GM21515 (cell line): ENCODE data around the gene CALML5.

ENCODE experiments used
- ATAC-seq: cut with Tn5 transposase; IDR thresholded peaks from one replicate; pipeline ENCODE4 v1.9.1; 2021; ENCODE audit not compliant: unreplicated experiment

CALML5 gene

DNA sequence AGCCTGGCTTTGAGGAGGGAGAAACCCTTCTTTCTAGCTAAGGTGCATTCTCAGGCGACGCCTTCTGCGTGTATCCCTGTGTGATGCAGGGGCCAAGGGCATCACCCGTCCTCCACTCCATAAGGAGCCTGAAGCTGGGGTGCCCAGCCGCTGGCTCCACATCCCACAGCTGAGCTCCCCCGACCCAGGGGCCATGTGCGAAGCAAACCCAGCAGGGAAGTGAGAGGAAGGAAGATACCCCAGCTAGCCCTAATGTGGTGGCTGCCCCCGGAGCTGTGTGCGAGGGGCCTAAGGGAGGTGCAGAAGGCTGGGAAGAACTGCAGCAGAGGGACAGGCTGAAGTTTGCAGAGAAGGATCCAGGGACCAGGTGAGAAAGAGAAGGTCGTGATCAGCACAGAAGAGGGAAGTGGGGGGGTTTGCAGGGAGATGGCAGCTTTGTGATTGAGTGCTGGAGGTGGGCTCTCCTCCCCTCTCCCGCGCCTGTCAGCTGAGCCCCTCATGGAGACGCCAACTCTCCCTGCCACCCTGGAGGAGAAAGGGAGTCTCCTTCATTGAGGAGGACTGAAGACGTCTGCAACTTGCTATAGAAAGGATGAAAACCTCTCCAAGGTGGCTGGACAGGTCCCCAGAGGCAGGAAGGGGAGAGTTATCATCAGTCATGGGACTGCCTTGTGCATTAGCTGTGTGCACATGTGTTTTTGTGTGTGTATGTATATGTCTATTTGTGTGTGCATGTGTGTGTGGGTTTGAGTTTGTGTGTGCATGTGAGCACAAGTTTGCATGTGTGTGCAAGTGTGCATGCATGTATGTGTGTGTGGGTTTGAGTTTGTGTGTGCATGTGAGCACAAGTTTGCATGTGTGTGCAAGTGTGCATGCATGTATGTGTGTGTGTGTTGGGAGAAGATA, 3.5 kb upstream of the CALML5 start:
- ATAC-seq = no peak

DNA sequence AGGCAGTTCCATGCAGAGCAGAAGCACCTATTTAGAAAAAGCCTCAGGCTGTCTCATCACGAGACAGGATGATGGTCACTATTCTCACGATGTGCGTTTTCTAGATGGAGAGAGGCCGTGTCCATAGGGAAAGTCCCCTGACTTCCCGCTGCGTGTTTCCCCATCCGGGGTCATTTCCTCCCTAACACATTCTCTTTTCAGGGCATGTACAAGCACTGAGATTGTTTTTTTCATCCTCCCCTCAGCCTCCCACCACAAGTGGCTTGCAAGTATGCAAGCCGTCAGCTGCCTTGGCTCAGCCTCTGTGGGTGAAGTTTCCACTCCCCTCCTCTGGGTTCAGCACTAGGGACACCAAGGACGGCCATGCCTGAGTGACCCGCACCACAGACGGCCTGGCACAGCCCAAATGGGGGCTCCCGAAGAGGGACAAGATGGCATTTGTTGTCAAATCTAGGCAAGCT, 2.7 kb upstream of the CALML5 start:
- ATAC-seq = no peak

DNA sequence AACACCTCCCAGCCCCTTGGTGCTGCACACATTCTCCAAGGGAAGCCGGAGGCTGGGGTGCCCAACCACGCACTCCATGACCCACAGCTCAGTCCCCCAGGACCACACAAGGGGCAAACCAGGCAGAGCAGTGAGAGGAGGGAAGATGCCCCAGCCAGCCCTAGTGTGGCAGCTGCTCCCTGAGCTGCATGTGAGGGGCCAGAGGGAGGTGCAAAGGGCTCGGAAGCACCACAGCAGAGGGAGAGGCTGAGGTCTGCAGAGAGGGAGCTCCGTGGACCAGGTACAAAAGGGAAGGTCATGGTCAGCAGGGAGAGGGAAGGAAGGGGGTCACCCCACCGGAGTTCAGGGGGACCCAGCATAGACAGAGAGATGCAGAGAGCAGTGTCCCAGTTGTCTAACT, 1.5 kb upstream of the CALML5 start:
- ATAC-seq = no peak

DNA sequence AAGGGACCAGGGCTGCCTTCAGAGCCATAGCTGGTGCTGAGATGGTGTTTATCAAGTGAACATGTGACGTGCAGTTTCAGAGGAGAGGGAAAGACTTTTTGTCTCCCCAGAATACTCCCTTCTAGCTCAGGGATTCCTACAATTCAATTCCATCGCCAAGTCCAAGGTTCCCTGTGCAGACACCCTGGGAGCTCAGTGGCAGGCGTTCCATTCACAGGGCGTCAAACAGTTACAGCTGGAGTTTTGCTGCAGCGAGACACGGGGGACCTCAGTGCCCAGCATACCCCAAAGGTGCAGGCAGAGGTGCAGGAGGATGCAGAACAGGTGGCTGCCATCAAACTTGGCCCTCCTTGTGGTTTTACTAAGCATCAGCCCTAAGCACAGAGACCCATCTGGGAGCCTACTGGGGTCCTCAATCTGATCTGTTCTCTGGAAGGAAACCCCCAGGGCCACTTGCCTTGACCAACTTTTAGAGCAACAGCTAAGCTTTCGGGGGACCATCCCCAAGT, 846 bp upstream of the CALML5 start:
- ATAC-seq = no peak

DNA sequence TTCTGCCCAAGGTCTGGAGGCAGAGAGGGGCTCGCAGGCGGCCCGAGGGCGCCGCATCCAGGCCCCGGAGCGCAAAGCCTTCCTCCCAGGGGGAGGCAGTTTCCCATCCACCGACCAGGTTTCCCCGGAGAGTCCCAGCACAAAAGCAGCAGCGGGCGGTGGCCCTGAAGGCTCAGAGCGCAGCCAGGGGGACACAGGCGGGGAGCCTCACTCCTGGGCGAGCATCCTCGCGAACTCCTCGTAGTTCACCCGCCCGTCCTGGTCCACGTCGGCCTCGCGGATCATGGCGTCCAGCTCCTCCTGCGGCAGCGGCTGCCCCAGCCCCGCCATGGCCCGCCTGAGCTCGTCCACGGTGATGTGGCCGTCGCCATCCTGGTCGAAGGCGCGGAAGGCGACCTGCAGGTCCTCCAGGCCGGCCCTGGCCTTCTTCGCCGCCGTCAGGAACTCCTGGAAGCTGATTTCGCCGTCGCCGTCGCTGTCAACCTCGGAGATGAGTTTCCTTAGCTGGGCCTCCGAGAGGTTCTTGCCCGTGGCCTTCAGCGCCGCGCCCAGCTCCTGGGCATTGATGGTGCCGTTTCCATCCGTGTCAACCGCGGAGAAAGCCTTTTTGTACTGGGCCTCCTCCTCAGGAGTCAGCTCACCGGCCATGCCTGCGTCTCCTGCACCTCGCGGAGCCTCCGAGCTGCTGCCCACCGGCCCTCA, 428 bp downstream of the CALML5 start:
- ATAC-seq = no peak

DNA sequence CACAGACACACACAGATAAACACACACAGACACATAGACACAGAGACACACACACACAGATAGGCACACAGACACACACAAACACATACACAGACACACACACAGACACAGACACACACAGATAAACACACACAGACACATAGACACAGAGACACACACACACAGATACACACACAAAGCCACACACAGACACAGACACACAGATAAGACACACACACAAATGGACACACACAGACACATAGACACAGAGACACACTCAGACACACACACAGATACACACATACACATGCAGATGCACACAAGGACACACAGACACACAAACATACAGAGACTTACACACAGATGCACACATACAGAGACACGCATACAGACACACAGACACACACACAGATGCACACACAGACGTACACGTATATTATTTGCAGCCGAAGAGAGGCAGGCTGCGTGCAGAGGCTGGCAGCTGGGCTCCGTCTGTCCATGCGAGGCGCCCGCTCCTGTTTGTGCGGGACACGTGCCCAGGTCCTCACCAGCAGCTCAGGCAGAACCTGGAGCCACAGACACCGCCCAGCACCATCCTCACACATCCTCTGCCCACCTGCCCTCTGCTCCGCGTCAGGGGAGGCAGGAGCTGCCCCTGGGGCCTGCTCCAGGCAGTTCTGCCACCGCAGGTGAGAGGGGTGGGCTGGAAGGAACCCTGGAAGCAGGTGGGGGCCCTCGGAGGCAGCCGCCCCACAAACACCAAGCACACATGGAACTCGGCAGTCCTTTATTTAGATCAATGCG, 1.2 kb downstream of the CALML5 start:
- ATAC-seq = no peak

DNA sequence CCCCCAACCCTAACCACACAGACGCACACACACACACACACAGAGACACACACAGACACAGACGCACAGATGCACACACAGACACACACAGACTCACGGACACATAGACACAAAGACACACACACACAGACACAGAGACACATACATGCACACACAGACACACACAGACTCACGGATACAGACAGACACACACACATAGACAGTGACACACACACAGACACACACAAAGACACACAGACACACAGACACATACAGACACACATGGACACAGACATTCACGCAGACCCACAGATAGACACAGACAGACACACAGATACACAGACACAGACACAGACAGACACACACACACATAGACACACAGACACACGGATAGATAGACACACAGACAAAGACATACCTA, 2.1 kb downstream of the CALML5 start:
- ATAC-seq = no peak

DNA sequence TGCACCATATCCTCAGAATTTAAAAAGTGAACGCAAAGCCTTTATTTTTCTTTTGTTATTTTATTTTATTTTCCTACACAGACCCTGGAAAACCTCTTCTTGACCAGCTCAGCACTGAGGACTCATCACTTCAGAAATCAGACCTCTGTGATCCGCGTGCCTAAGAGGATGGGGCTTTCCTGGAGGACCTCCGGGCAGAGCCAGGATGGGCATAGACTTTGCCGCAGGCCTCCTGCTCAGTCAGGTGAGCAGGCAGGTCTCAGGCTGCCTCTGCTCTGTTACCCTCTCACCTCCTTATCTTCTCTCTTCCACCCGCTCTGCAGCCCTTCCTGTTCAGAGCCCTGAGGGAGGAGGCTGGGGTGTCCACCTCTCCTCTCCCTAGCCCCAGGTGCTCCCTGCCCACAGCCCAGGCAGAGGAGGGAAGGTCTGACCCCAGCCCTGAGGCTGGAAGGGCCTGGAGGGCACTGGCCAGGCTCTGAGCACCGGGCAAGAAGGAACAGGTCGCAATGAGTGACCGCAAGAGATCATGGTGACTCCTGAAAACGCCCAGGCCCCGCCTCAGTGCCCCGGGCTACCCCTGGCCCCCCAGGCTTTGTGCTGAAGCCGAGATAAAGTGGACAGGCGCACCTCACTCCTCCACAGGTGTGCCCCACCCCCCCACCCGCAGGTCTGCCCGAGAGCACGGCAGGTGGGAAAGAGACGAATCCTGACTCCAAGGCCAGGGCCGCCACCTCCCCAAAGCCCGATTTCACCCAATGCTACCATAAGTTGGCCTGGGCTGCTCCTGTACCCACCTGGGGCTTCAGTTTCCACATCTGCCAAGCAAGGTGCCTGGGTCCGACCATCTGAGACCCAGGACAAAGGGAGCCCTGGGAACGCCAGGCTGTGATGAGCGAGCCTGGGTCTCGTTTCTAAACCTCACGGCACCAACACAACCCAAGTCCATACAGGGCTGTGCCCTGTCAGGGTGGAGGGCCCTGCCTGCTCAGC, 2.8 kb downstream of the CALML5 start:
- no peak for ATAC-seq

DNA sequence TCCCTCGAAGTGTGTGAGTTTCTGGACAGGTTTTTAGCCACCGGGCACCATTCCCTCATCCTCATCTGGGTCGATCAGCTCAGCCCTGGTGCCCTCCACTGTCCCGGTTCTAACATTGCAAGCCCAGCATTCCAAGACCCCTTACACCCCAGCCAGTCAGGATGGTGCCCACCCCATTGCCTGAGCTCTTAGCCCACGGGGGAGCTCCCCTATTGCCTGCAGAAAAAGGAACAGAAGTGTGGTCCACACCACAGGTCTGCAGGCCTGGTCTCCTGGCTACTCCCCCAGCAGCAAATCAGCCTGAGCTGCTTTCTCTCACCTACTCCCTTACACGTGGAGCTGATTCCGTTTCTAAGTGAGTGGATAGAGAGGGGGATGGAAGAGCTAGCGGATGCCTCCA, 4.8 kb downstream of the CALML5 start:
- ATAC-seq = no peak

DNA sequence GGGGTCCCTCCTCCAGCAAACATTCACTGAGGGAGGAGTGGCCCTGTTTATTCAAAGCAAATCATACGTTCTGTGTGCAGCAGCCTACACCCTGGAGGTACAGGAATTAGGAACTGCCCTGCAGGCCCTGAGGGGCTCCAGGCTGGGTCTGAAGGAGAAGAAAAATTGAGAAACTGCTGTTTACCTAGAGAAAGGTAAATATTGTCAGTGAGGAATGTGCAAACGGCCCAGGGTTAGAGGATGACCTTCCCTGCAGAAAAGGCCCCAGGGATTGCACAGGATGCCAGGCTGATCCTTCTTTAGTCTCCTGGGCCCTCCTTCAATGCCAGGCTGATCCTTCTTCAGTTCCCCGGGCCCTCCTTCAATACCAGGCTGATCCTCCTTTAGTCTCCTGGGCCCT, 5.7 kb downstream of the CALML5 start:
- no peak for ATAC-seq

DNA sequence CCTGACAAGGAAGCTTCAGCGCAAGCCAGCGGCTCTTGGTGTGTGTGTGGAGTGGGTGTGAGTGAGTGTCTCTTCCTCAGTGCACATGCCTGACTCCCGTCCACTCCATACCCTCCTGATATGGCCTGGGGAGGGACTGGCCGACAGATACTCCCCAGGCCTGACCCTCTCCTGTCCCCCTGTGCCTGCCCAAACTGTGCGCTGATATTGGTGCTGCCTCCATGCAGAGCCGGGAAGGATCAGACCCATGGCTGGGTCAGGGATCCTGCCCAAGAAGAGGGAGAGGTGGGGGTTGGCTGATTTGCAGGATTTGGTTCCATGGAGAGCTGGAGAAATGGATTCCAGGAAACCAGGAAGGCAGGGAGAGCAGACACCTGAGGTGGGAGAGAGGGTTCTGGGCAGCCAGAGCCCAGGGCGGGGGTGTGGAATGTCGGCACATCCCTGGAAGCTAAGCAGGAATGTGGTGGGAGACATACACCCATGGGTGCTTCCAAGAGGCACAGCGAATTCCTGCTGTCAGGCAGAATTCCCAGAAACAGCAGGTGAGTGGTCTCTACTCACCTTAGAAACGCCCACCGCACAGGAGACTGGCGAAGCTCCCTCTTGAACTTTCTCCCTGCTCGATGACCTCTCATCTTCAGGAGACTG, 6.3 kb downstream of the CALML5 start:
- ATAC-seq = no peak

DNA sequence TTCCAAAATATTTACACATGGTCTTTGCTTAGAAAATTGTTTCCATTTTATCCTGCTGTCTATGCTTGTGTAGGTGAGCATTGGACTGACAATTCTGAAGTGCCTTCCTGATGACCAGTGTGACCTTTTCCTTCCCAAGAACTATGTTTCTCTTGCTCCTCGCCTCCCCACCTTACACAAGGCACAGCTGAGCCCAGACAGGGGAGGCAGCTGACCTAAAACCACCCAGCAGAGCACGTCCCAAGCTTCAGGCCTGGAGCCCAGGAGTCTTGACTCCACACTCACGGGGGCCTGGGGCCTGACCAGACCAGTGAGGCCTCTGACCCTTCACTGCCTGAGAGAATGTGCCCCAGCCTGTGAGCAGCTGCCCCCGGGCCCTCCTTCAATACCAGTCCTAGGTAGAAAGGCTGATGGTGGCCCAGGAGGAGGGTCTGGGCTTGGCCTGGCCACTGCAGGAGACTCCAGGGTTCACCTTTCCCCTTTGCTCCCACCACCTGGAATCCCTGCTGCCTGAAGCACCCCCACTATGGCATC, 7.0 kb downstream of the CALML5 start:
- no peak for ATAC-seq

DNA sequence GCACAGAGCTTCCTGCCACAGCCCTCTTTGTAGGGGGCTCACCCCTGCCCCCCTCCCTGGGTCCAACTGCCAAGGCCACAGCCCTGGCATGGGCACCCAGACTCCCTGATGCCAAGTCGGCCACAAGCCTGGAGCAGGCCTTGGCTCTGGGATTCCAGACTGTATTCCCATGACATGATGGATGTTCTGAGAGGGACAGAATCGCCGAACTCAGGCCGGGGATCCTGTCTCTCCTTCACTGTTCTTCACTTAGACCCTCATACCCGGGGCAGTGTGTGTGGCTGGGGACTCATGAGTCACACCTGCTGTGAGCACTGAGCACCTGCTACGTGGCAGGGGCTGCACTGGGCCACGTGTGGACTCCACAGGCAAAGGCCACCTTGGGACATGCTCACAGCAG, 7.9 kb downstream of the CALML5 start:
- no peak for ATAC-seq

DNA sequence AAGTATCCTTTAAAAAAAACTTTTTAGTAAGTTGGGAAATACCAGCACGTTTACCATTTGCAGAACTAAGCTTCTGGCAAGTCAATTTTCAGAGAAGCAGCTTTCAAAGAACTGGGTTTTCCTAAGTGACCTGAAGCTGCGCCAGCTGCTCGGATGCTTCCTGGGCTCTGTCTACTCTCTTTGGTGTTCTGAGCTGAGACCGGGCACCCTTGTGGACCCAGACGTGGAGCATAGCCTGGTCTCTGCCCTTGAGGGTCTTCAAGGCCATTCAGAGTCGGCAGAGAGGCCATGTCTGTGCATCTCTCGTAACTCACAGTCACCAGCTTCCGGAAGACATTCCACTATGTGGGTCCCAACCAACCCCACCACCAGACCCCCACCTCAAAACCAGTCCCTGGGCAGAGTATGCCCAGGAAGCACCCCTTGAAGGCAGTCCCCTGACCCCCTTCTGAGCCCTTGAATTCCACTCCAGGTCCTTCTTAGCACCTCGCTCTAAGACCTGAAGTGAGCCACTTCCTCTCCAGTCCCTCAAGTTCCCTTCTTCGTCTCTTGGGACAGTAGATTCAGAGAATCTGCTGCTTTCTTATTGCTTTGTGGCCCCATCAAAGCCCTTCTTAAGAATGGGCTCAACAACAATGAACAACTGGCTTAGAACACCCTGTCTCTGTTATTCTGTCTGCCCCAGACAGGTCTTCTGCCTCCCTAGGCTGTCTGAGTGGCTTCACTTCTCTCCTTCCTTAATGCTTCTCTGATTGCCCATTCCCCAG, 8.5 kb downstream of the CALML5 start:
- no peak for ATAC-seq

DNA sequence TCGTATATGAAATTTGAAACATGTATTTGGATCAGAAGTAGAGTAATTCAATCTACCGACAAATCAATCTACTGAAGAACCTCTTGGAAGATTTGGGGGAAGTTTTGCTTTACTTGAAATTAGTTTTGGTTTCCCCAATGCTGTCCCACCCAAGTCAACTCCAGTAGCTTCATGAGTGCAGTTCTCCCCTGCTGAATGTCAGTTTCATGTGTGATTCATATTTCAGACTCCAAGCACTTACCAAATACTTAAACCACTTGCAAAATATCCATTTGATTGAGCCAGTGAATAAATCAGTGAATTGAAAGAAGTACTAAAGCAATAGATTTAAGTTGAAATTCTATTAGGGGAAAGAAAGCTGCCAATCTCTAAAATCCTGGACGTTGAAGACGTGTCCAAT, 9.3 kb downstream of the CALML5 start:
- no peak for ATAC-seq

DNA sequence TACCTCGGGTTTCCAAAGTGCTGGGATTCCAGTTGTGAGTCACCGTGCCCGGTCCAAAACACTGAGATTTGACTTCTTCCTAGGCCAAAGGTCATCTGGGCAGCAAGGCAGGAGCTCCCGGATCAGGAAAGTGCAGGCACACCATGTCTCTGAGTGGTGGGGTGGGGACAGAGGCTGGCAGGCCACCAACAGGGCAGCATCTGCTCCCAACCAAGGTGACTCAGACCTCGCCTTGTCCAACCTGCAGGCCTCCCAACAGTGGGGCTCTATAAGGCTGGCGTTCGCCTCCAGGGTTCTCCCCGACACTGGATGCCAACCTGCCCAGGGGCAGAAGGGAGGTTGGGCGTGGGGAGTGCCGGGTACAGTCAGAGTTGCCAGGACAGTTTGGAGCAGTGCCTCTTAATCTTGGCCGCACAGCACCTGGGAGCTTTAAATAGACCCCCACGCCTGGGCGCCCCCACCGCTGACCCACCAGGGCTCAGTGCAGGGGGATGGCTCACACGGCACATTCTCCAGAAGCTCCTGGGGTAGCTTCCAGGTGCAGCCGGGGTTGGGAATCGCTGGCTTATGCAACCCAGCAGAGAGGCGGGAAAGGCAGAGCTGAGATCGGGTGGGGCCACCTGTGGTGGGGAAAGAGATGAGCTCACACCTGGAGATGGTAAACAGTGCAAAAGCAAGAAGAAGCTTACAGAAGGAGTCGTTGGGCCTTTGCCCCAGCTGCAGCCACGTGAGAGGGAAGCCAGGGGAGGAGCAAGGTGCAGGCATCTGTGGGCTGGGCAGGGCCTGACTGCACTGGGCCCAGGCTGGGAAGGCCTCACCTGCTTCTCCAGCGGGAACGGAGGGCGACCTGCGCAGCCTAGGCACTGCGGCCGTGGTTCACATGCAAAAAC, 10.9 kb downstream of the CALML5 start:
- no peak for ATAC-seq

DNA sequence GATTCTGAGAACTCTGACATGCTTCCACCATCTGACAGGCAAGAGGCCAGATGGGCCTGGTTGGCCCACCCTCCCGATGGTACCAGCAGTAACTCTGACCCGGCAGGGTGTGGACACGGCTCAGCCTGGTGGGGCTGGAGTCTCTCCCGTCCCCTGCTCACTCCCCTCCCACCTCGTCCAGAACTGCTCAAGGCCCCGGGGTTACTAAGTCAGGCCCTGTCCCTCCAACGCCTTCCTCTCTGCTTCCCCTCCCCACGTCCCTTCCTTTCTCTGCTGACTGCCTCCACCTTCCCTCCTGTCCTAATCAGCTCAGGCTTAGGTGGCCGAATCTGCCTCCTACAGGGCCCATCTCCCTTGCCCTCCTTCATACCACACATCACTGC, 12.5 kb downstream of the CALML5 start:
- ATAC-seq = no peak
